ENCODE measurements around the gene PPFIBP2. TPM values are rescaled to one million over a fixed set of nuclear protein-coding genes. Genes with fewer than 3 reads are reported as not detected.
A peak's percentile ranks its signal among the peaks of the same experiment; 100 is the strongest.

PPFIBP2 gene
- total and polyA plus RNA-seq, 10 of the 15 experiments (the other 5 are each of a cell fraction or from before 2014, with no cell fraction given), result 17.3 to 56.3 (median 39.2) TPM

- Histone ChIP-seq H3K9ac (ENCODE audit: control insufficient read depth, insufficient read depth, low read length) (no peak overlapping the region), H2AFZ (ENCODE audit: control insufficient read depth, low read depth, low read length) (no peak overlapping the region), H3K27me3 (replicated peaks in 1 of 2; ENCODE audit: control insufficient read depth in 2 of 2, insufficient read depth in 2 of 2, low read length in 1 of 2) (no peaks in the 10 kb centered on the region), H3K27ac (ENCODE audit: control insufficient read depth, insufficient read depth) (no peak overlapping the region), H3K36me3 (ENCODE audit: control insufficient read depth in 2 of 2, insufficient read depth in 2 of 2, low read length in 1 of 2) (peaks cover 20 to 48% of the 10 kb centered on the region in 2 experiments), H3K9me3 (replicated peaks; ENCODE audit: control insufficient read depth, insufficient read depth, low read length) (no peaks in the 10 kb centered on the region), H4K20me1 (ENCODE audit: control insufficient read depth, insufficient read depth) (no peaks in the 10 kb centered on the region; the same call in 1 of the 2 replicates), H3K79me2 (ENCODE audit: control insufficient read depth, insufficient read depth, low read length) (no peaks in the 10 kb centered on the region), H3K4me1 (ENCODE audit: control insufficient read depth, insufficient read depth, low read length) (peaks cover 3% of the 10 kb centered on the region; the same call in 1 of the 2 replicates), H3K4me2 (ENCODE audit: control insufficient read depth, insufficient read depth) (no peak overlapping the region), H3K4me3 (no peak overlapping the region)
- SMC1A ChIA-PET (ENCODE audit: uncharacterized antibody, unreplicated experiment), result interaction anchor here (1.7 to 2.1 kb wide), 2 partner anchors 17 to 121 kb away, joined by 4 to 5 read pairs; no protein-coding TSS in a partner anchor
- DNase-seq (ENCODE audit: low read depth, low spot score), result no peak
- in situ Hi-C loops (cut with MboI) (no loop called here), intact Hi-C loops (cut with micrococcal nuclease; ENCODE audit: unreplicated experiment) (no loop called here)
- ATAC-seq, result no peak
- TF ChIP-seq ZNF622 (IDR thresholded peaks at IDR 0.05) (no peak), NFIC (IDR thresholded peaks at IDR 0.05; ENCODE audit: low read depth, low read length) (no peak), ETV6 (conservative IDR thresholded peaks at IDR 0.05 in 1 of 2, IDR thresholded peaks at IDR 0.05 in 1 of 2; ENCODE audit: borderline replicate concordance in 1 of 2, low read depth in 1 of 2) (no peak), IKZF1 (conservative IDR thresholded peaks at IDR 0.05) (no peak), SPI1 (IDR thresholded peaks at IDR 0.05; ENCODE audit: borderline replicate concordance, insufficient read depth, low read depth, low read length) (no peak)
- POLR2A ChIA-PET, result interaction anchor here (1.0 kb wide), 1 partner anchor 76 kb away, joined by 3 read pairs; no protein-coding TSS in a partner anchor
- no peak for FAIRE-seq
- TSS peak; percentile 56 for BruUV-seq (replicated peaks)
- RAD21 ChIA-PET (ENCODE audit: unreplicated experiment), result no interaction called here
- CTCF ChIA-PET, result no interaction called here
- 98% methylated on average over 4 of the region's 4 CpGs for WGBS (ENCODE audit: insufficient coverage, insufficient replicate concordance, low lambda C conversion rate, missing lambda C conversion rate)
Measured at GRCh38 chr11:7635708-7636107, 121.9 kb downstream of the PPFIBP2 start.

GRCh38 chr11:7636350-7636749 is 122.6 kb downstream of the PPFIBP2 start:
- peaks cover 3% of the 10 kb centered on the region; the same call in 1 of the 2 replicates for H3K4me1 ChIP-seq (ENCODE audit: control insufficient read depth, insufficient read depth, low read length)
- no peaks in the 10 kb centered on the region for H3K79me2 ChIP-seq (ENCODE audit: control insufficient read depth, insufficient read depth, low read length)
- 80% methylated on average over 6 of the region's 6 CpGs for WGBS (ENCODE audit: insufficient coverage, insufficient replicate concordance, low lambda C conversion rate, missing lambda C conversion rate)
- no peak for DNase-seq (ENCODE audit: low read depth, low spot score)
- POLR2A ChIA-PET, result interaction anchor here (1.0 kb wide), 1 partner anchor 76 kb away, joined by 3 read pairs; no protein-coding TSS in a partner anchor
- no peak overlapping the region for H3K4me3 ChIP-seq
- H2AFZ ChIP-seq (ENCODE audit: control insufficient read depth, low read depth, low read length), result no peak overlapping the region
- intact Hi-C loops (cut with micrococcal nuclease; ENCODE audit: unreplicated experiment), result no loop called here
- in situ Hi-C loops (cut with MboI), result no loop called here
- no peaks in the 10 kb centered on the region for H3K27me3 ChIP-seq (replicated peaks in 1 of 2; ENCODE audit: control insufficient read depth in 2 of 2, insufficient read depth in 2 of 2, low read length in 1 of 2)
- CTCF ChIA-PET, result interaction anchor here (0.8 to 1.3 kb wide), 2 partner anchors 30 to 88 kb away, joined by 3 read pairs; no protein-coding TSS in a partner anchor
- RAD21 ChIA-PET (ENCODE audit: unreplicated experiment), result no interaction called here
- no peaks in the 10 kb centered on the region; the same call in 1 of the 2 replicates for H4K20me1 ChIP-seq (ENCODE audit: control insufficient read depth, insufficient read depth)
- no peak for FAIRE-seq
- H3K36me3 ChIP-seq (ENCODE audit: control insufficient read depth in 2 of 2, insufficient read depth in 2 of 2, low read length in 1 of 2), result peaks cover 18 to 44% of the 10 kb centered on the region in 2 experiments
- ATAC-seq, result no peak
- H3K27ac ChIP-seq (ENCODE audit: control insufficient read depth, insufficient read depth), result no peak overlapping the region
- SMC1A ChIA-PET (ENCODE audit: uncharacterized antibody, unreplicated experiment), result interaction anchor here (1.3 to 2.1 kb wide), 3 partner anchors 16 to 124 kb away, joined by 3 to 5 read pairs (median 4); no protein-coding TSS in a partner anchor
- H3K9me3 ChIP-seq (replicated peaks; ENCODE audit: control insufficient read depth, insufficient read depth, low read length), result no peaks in the 10 kb centered on the region
- H3K9ac ChIP-seq (ENCODE audit: control insufficient read depth, insufficient read depth, low read length), result no peak overlapping the region
- no TSS peak for BruUV-seq (replicated peaks)
- no peak overlapping the region for H3K4me2 ChIP-seq (ENCODE audit: control insufficient read depth, insufficient read depth)
- TF ChIP-seq ZNF622 (IDR thresholded peaks at IDR 0.05) (no peak), RAD21 (IDR thresholded peaks at IDR 0.05; ENCODE audit: insufficient read depth, low read depth, low read length) (no peak), MYB (IDR thresholded peaks at IDR 0.05; ENCODE audit: borderline replicate concordance, low read depth, low read length) (no peak), LARP7 (IDR thresholded peaks at IDR 0.05) (no peak), PRDM15 (CRISPR knock-in tag; IDR thresholded peaks at IDR 0.05) (no peak), STAT3 (IDR thresholded peaks at IDR 0.05; ENCODE audit: low read depth, low read length) (no peak), ZNF274 (IDR thresholded peaks at IDR 0.05; ENCODE audit: insufficient read depth, insufficient read length) (no peak), SUPT20H (IDR thresholded peaks at IDR 0.05; ENCODE audit: borderline replicate concordance, control insufficient read depth, low read depth, low read length) (no peak), MEF2B (IDR thresholded peaks at IDR 0.05; ENCODE audit: partially characterized antibody, poor library complexity, severe bottlenecking) (no peak)
- TF ChIP-seq, protein P1, sequence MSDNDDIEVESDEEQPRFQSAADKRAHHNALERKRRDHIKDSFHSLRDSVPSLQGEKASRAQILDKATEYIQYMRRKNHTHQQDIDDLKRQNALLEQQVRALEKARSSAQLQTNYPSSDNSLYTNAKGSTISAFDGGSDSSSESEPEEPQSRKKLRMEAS (IDR thresholded peaks at IDR 0.05; ENCODE audit: low read depth, low read length), result no peak

Data from GM12878 (cell line).